Liver (tissue), 9 donors: ENCODE data around the gene ZNF429. TPM values are rescaled to one million over a fixed set of nuclear protein-coding genes. Genes with fewer than 3 reads are reported as not detected.
"Not testable (repeated sequence)": the region's sequence is repeated elsewhere in the genome, so short reads cannot be mapped to it uniquely, and the experiment has no call there.

Experiments used
- DNase-seq: peaks from one replicate; pipeline ENCODE4 v3.0.0-alpha.2; 2017; ENCODE audit warnings: low spot score
- H3K27ac ChIP-seq, 2 donors: one replicate each; pipeline ENCODE4 v1.7.0; 2013; ENCODE audit warnings: inconsistent platforms in 2 of 2, low read length in 2 of 2, control low read depth in 1 of 2, low read depth in 1 of 2, mild to moderate bottlenecking in 1 of 2
- H3K27me3 ChIP-seq, 4 donors: one replicate each; pipeline versions ENCODE4 v1.6.1 to v1.7.0; 2013; ENCODE audit warnings: low read length in 3 of 4, inconsistent platforms in 1 of 4, mild to moderate bottlenecking in 1 of 4, moderate library complexity in 1 of 4; ENCODE audit not compliant: control insufficient read depth in 4 of 4, insufficient read depth in 4 of 4
- H3K36me3 ChIP-seq, 4 donors: one replicate each; pipeline versions ENCODE4 v1.6.1 to v1.7.0; 2013; ENCODE audit warnings: low read length in 3 of 4, mild to moderate bottlenecking in 3 of 4, low read depth in 1 of 4, moderate library complexity in 1 of 4; ENCODE audit not compliant: control insufficient read depth in 4 of 4, insufficient read depth in 3 of 4
- H3K4me1 ChIP-seq, 4 donors: one replicate each; pipeline versions ENCODE4 v1.6.1 to v1.7.0; 2013; ENCODE audit warnings: low read length in 3 of 4, mild to moderate bottlenecking in 3 of 4, moderate library complexity in 1 of 4; ENCODE audit not compliant: control insufficient read depth in 4 of 4, insufficient read depth in 4 of 4
- H3K4me3 ChIP-seq, 3 donors: one replicate each; pipeline versions ENCODE4 v1.6.1 to v1.7.0; 2013; ENCODE audit warnings: low read length in 3 of 3, control low read depth in 1 of 3, low read depth in 1 of 3, mild to moderate bottlenecking in 1 of 3
- H3K9ac ChIP-seq, 2 donors: one replicate each; pipeline ENCODE4 v1.7.0; 2013; ENCODE audit warnings: low read length in 2 of 2, mild to moderate bottlenecking in 2 of 2, moderate library complexity in 2 of 2, control low read depth in 1 of 2, low read depth in 1 of 2
- H3K9me3 ChIP-seq, 4 donors: one replicate each; pipeline versions ENCODE4 v1.6.1 to v1.7.0; 2013; ENCODE audit warnings: low read length in 3 of 4; ENCODE audit not compliant: control insufficient read depth in 4 of 4
- CTCF ChIP-seq: fragments of 150-350 bp; IDR thresholded peaks from 2 replicates; pipeline ENCODE4 v1.5.1; 2017; ENCODE audit warnings: improper control_type of control experiment, low read depth, low read length; ENCODE audit not compliant: missing input control
- EGR1 ChIP-seq, 2 donors: IDR thresholded peaks; 2 replicates each; pipeline ENCODE4 v1.6.1; 2016 to 2018; ENCODE audit warnings: antibody characterized with exemption in 2 of 2, low read depth in 2 of 2
- FOXA2 ChIP-seq: IDR thresholded peaks from 2 replicates; pipeline ENCODE4 v1.6.1; 2016; ENCODE audit warnings: antibody characterized with exemption
- GABPA ChIP-seq, 2 donors: IDR thresholded peaks in 1 of 2; conservative IDR thresholded peaks in 1 of 2; 2 replicates each; pipeline ENCODE4 v1.6.1; 2016; ENCODE audit warnings: antibody characterized with exemption in 2 of 2, mild to moderate bottlenecking in 1 of 2, moderate library complexity in 1 of 2
- NR2F2 ChIP-seq: IDR thresholded peaks from 2 replicates; pipeline ENCODE4 v1.6.1; 2016; ENCODE audit warnings: antibody characterized with exemption
- RAD21 ChIP-seq, 2 donors: IDR thresholded peaks; 2 replicates each; pipeline ENCODE4 v1.6.1; 2016; ENCODE audit warnings: antibody characterized with exemption in 2 of 2, mild to moderate bottlenecking in 2 of 2
- REST ChIP-seq: IDR thresholded peaks from 2 replicates; pipeline ENCODE4 v1.6.1; 2016; ENCODE audit warnings: antibody characterized with exemption, mild to moderate bottlenecking
- SP1 ChIP-seq: IDR thresholded peaks from 2 replicates; pipeline ENCODE4 v1.6.1; 2018; ENCODE audit warnings: antibody characterized with exemption, mild to moderate bottlenecking
- WGBS: extraction: QIAGEN DNeasy Blood & Tissue Kit; methylation state at CpG from one replicate; pipeline ENCODE4 v1.1.7; 2013; 5-methylcytosine and 5-hydroxymethylcytosine counted together
- polyA plus RNA-seq, 2 donors: library from polyadenylated mRNA; stranded (reverse) in 1 of 2; unstranded in 1 of 2; fragments of 200-250 nt in 1 of 2; fragments of >200 nt in 1 of 2; fragmentation: Nextera tagmentation in 1 of 2; extraction: Ambion mirVana in 1 of 2; gene quantifications; one replicate each; pipeline versions ENCODE4 v1.2.1 to v1.2.3, GENCODE V29; 2013 to 2015
- total RNA-seq, 2 donors: library from RNA; depleted of rRNA; stranded (reverse); fragments of >200 nt; gene quantifications; one replicate each; pipeline ENCODE4 v1.2.3, GENCODE V29; 2014
- donor health status: healthy.
- donor health status: healthy.
- donor health status: healthy.
- donor health status: healthy.
- donor health status: healthy.

The ZNF429 gene
- total and polyA plus RNA-seq, 4 donors, result 4.0 to 10.1 (median 8.4) TPM

GRCh38 chr19:21474671-21475181, 30.7 kb upstream of the ZNF429 start:
- H3K4me1 ChIP-seq, result peaks cover 0 to 2% (median 0%) of the 10 kb centered on the region in 4 donors
- peak; percentile 22 for TF ChIP-seq SP1
- no peak for TF ChIP-seq EGR1 (IDR thresholded peaks at IDR 0.05; ENCODE audit: low read depth in 2 of 2)
- no peak for TF ChIP-seq FOXA2
- TF ChIP-seq CTCF, result no peak
- TF ChIP-seq GABPA (IDR thresholded peaks at IDR 0.05 in 1 of 2, conservative IDR thresholded peaks at IDR 0.05 in 1 of 2), result no peak
- TF ChIP-seq REST, result no peak
- no peak for TF ChIP-seq RAD21 (IDR thresholded peaks at IDR 0.05)
- H3K4me3 ChIP-seq, result peak overlapping the region; percentile 13 to 56 (median 33)
- no peak overlapping the region for H3K9ac ChIP-seq
- WGBS, result 11% methylated on average over 37 of the region's 37 CpGs
- DNase-seq, result peak; percentile 95
- no peak overlapping the region for H3K27ac ChIP-seq
- H3K9me3 ChIP-seq, result peaks cover 4 to 10% (median 8%) of the 10 kb centered on the region in 4 donors
- no peaks in the 10 kb centered on the region for H3K36me3 ChIP-seq
- no peaks in the 10 kb centered on the region for H3K27me3 ChIP-seq

GRCh38 chr19:21482361-21482760, 23.0 kb upstream of the ZNF429 start:
- not testable (repeated sequence) for H3K4me3 ChIP-seq, H3K27me3 ChIP-seq, DNase-seq, H3K27ac ChIP-seq, H3K36me3 ChIP-seq, H3K4me1 ChIP-seq, H3K9me3 ChIP-seq, H3K9ac ChIP-seq
- WGBS, result 92% methylated on average over 14 of the region's 14 CpGs

- Histone ChIP-seq H3K4me1 (no peaks in the 10 kb centered on the region), H3K9me3 (peaks cover 0 to 11% (median 6%) of the 10 kb centered on the region in 4 donors), H3K9ac (no peak overlapping the region), H3K4me3 (no peak overlapping the region), H3K27me3 (no peaks in the 10 kb centered on the region), H3K36me3 (no peaks in the 10 kb centered on the region), H3K27ac (no peak overlapping the region)
- TF ChIP-seq RAD21 (IDR thresholded peaks at IDR 0.05) (peak; percentile 65 to 82), CTCF (peak; percentile 50), NR2F2 (no peak), FOXA2 (no peak)
- WGBS, result 67% methylated on average over 18 of the region's 18 CpGs
- peak; percentile 74 for DNase-seq
Measured at GRCh38 chr19:21482863-21483276, 22.5 kb upstream of the ZNF429 start.
